ENCODE data around the gene EVI5. TPM values are rescaled to one million over a fixed set of nuclear protein-coding genes. Genes with fewer than 3 reads are reported as not detected.

The EVI5 gene
- total RNA-seq, 1 donor from 2014 or later = 17.4 TPM

DNA sequence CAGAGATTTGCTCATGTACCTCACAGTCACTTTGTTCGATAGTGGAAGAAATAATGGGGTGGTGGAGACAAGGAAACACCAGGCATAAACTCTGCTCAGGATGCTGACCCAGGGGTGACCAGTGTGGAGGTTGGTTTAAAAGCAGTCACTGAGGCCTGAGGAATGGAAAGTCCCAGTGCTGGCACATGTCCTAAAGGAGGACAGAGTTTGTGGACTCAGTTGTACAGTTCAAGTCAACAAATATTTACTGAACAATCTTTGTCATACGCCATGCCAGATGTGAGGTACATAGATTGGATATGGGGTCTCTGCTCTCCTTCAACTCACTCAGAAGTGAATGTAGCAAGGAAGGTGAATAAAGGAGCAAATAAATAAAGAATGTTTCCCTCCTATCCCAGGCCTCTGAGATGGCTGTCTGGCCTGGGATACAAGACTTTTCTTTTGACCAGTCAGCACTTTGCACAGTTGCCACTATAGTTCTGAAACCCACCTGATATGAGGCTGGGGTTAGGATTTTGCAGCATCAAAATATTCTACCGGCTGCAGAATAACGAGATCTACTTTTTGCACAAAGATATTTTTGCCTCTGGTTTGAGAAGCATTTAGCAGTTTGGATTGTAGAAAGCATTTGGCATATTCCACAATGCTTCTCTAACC, 290.3 kb downstream of the EVI5 start:
- H3K4me3 ChIP-seq (ENCODE audit: low read depth, low read length) = no peak overlapping the region
- no peaks in the 10 kb centered on the region for H3K27me3 ChIP-seq (ENCODE audit: control insufficient read depth, insufficient read depth, low read length)
- DNase-seq (ENCODE audit: low read depth) = no peak
- TF ChIP-seq, protein P1, sequence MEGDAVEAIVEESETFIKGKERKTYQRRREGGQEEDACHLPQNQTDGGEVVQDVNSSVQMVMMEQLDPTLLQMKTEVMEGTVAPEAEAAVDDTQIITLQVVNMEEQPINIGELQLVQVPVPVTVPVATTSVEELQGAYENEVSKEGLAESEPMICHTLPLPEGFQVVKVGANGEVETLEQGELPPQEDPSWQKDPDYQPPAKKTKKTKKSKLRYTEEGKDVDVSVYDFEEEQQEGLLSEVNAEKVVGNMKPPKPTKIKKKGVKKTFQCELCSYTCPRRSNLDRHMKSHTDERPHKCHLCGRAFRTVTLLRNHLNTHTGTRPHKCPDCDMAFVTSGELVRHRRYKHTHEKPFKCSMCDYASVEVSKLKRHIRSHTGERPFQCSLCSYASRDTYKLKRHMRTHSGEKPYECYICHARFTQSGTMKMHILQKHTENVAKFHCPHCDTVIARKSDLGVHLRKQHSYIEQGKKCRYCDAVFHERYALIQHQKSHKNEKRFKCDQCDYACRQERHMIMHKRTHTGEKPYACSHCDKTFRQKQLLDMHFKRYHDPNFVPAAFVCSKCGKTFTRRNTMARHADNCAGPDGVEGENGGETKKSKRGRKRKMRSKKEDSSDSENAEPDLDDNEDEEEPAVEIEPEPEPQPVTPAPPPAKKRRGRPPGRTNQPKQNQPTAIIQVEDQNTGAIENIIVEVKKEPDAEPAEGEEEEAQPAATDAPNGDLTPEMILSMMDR (IDR thresholded peaks at IDR 0.05; ENCODE audit: insufficient read depth, low read length, poor library complexity, severe bottlenecking) = no peak
- no peaks in the 10 kb centered on the region for H3K36me3 ChIP-seq (ENCODE audit: control insufficient read depth, insufficient read depth, low read length)

GRCh38 chr1:92493139-92493538, 291.8 kb downstream of the EVI5 start:
- Histone ChIP-seq H3K27me3 (ENCODE audit: control insufficient read depth, insufficient read depth, low read length) (peaks cover 3% of the 10 kb centered on the region), H3K36me3 (ENCODE audit: control insufficient read depth, insufficient read depth, low read length) (no peaks in the 10 kb centered on the region), H3K4me3 (ENCODE audit: low read depth, low read length) (no peak overlapping the region)
- DNase-seq (ENCODE audit: low read depth) = no peak
- TF ChIP-seq, protein P1 (IDR thresholded peaks at IDR 0.05; ENCODE audit: insufficient read depth, low read length, poor library complexity, severe bottlenecking) = no peak

- no peaks in the 10 kb centered on the region for H3K36me3 ChIP-seq (ENCODE audit: control insufficient read depth, insufficient read depth, low read length)
- TF ChIP-seq, protein P1 (IDR thresholded peaks at IDR 0.05; ENCODE audit: insufficient read depth, low read length, poor library complexity, severe bottlenecking) = no peak
- H3K27me3 ChIP-seq (ENCODE audit: control insufficient read depth, insufficient read depth, low read length) = peaks cover 36% of the 10 kb centered on the region
- no peak for DNase-seq (ENCODE audit: low read depth)
- no peak overlapping the region for H3K4me3 ChIP-seq (ENCODE audit: low read depth, low read length)
Observed at GRCh38 chr1:92488832-92489231, 296.1 kb downstream of the EVI5 start.

- TF ChIP-seq, protein P1 (IDR thresholded peaks at IDR 0.05; ENCODE audit: insufficient read depth, low read length, poor library complexity, severe bottlenecking) = no peak
- H3K36me3 ChIP-seq (ENCODE audit: control insufficient read depth, insufficient read depth, low read length) = no peaks in the 10 kb centered on the region
- H3K4me3 ChIP-seq (ENCODE audit: low read depth, low read length) = no peak overlapping the region
- H3K27me3 ChIP-seq (ENCODE audit: control insufficient read depth, insufficient read depth, low read length) = peaks cover 40% of the 10 kb centered on the region
- no peak for DNase-seq (ENCODE audit: low read depth)
Observed at GRCh38 chr1:92488416-92488815, 296.5 kb downstream of the EVI5 start.

- no peak overlapping the region for H3K4me3 ChIP-seq (ENCODE audit: low read depth, low read length)
- TF ChIP-seq, protein P1 (IDR thresholded peaks at IDR 0.05; ENCODE audit: insufficient read depth, low read length, poor library complexity, severe bottlenecking) = no peak
Observed at GRCh38 chr1:92487078-92487605, 297.8 kb downstream of the EVI5 start.

More at GRCh38 chr1:92487078-92487605, 297.8 kb downstream of the EVI5 start:
- no peaks in the 10 kb centered on the region for H3K36me3 ChIP-seq (ENCODE audit: control insufficient read depth, insufficient read depth, low read length)
- peaks cover 53% of the 10 kb centered on the region for H3K27me3 ChIP-seq (ENCODE audit: control insufficient read depth, insufficient read depth, low read length)
- no peak for DNase-seq (ENCODE audit: low read depth)
